ENCODE data around the gene HS3ST2. TPM values are rescaled to one million over a fixed set of nuclear protein-coding genes. Genes with fewer than 3 reads are reported as not detected.

Gene HS3ST2
- total RNA-seq = not detected

DNA sequence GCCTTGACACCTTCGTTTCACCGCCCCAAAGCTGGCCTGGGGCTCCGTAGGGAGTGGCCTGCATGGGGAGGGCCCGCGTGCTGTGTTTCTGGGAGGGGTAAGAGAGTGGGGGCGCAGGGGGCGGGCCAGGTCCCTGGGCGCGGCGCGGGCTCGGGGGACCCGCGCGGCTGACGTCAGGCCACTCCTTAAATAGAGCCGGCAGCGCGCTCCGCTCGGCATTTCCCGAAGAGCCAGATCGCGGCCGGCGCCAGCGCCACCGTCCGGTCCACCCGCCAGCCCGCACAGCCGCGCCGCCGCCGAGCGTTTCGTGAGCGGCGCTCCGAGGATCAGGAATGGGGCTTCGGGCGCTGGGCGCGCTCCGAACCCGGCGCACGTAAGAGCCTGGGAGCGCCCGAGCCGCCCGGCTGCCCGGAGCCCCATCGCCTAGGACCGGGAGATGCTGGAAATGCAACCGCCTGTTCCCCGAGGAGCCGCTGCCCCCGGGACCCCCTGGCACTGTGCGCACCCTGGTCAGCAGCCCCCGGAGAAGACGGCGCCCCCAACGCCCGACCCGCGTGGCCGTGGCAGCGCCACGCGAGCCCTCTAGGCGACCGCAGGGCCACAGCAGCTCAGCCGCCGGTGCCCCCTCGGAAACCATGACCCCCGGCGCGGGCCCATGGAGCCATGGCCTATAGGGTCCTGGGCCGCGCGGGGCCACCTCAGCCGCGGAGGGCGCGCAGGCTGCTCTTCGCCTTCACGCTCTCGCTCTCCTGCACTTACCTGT lies at the start of gene HS3ST2:
HS3ST2 (plus strand) TSS at position 215 of the 763 bp plus-strand sequence; CDS start at position 664, 449 bp downstream.
- Mint-ChIP-seq H3K27ac (no peak within 1 kb of the TSS), H3K4me1 (peaks cover 2% of the 10 kb centered on the region), H3K4me3 (no peak within 1 kb of the TSS), H3K36me3 (no peaks in the 10 kb centered on the region), H3K27me3 (peaks cover 55% of the 10 kb centered on the region), H3K9me3 (ENCODE audit: low read depth) (no peaks in the 10 kb centered on the region)
- CTCF ChIA-PET = no interaction called here
- no peak for DNase-seq
- no peak for ATAC-seq

DNA sequence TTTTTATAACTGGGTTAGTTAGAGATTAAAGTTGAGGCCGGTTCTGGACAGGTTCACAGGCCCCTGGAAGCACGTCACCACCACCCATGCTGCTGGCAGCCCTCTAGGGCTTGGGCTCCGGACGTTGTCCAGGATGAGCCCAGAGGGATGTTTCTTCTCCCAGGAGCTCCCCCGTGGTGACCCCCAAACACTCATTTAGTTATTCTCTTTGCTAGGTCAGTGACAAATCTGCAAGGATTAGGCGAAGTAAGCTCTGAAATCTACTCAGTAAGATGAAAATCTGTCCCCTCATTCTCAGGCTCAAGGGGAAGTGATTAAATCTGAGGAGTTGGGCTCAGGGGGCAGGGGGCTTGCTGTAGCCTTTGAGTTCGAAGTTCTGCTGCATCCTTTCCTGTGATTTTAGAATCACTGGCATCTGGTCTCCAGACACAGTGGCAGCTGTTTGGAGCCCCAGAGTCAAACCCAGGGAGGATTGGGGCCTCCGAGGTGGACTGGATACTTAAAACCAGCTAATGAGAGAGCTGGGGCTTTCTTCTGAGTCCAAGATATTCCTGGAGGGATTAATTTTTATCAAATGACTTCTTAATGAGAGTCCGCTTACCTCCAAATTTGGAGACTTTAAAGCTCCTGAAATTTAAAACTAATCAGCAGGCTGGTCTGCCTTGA lies 49.2 kb upstream of the HS3ST2 start:
- CTCF ChIA-PET = no interaction called here
- no peak for DNase-seq
- Mint-ChIP-seq H3K36me3 (no peaks in the 10 kb centered on the region), H3K4me1 (no peaks in the 10 kb centered on the region), H3K4me3 (no peak overlapping the region), H3K27me3 (peaks cover 9% of the 10 kb centered on the region), H3K9me3 (ENCODE audit: low read depth) (no peaks in the 10 kb centered on the region), H3K27ac (no peak overlapping the region)
- no peak for ATAC-seq

DNA sequence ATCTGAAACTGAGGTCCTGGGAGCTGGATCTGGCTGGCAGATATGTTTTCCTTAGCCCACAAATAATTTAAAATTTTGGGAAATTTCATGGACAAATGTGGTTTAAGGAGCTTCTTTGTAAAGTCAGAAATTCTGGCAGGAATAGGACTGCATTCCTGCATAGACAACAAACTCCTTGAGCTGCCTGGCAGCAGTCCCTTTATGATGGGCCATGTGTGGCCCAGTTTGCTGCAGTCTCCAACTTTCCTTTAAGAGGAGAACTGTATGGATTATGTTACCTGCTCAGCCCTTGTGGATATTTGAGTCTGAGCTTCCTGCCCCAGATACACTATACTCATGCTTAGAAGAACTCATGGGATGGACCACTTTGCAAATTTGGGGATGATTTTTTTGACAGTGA lies 48.5 kb upstream of the HS3ST2 start:
- no peaks in the 10 kb centered on the region for H3K36me3 Mint-ChIP-seq
- no peaks in the 10 kb centered on the region for H3K9me3 Mint-ChIP-seq (ENCODE audit: low read depth)
- H3K4me3 Mint-ChIP-seq = no peak overlapping the region
- no peak overlapping the region for H3K27ac Mint-ChIP-seq
- CTCF ChIA-PET = no interaction called here
- DNase-seq (no peak), ATAC-seq (no peak)
- no peaks in the 10 kb centered on the region for H3K4me1 Mint-ChIP-seq
- H3K27me3 Mint-ChIP-seq = peaks cover 9% of the 10 kb centered on the region

DNA sequence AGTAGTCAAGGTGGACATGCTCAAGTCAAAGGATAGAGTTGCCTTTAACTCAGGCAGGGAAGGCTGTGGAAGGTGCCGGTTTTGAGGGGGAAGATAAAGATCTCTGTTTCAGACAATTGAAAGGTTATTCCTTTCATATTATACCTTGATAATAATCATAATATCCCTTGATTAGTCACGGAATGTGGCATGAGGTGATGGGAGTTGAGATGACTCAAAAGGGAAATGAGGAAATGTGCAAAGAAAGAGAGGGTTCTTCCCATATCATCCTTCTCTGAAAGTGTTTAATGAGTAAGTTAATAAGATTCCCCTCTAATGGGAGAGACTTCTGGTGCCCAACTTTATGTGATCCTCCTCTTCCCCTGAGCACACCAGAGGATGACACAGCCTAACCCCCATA lies 43.1 kb upstream of the HS3ST2 start:
- DNase-seq (no peak), ATAC-seq (no peak)
- Mint-ChIP-seq H3K27ac (no peak overlapping the region), H3K27me3 (peaks cover 18% of the 10 kb centered on the region), H3K9me3 (ENCODE audit: low read depth) (no peaks in the 10 kb centered on the region), H3K4me1 (no peaks in the 10 kb centered on the region), H3K4me3 (no peak overlapping the region), H3K36me3 (no peaks in the 10 kb centered on the region)
- CTCF ChIA-PET = no interaction called here

DNA sequence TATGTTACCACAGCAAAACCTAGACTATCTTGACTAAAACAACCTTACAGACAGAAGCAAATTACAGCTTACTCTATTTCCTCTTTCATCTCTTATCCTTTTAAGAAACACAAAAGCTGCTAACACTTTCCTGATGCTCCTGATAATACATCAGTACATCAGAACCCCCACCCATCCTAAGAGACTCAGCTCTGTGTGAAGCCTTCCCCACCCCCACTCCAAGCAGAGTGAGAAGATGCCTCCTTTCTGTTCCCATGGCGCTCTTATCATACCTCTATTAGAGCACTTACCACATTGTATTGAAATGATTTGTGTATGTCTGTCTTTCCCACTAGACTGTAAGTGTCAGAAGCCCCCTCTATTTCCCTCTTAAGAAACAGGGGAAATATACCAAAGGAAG lies 42.4 kb upstream of the HS3ST2 start:
- CTCF ChIA-PET = no interaction called here
- Mint-ChIP-seq H3K4me1 (no peaks in the 10 kb centered on the region), H3K36me3 (no peaks in the 10 kb centered on the region), H3K27ac (no peak overlapping the region), H3K9me3 (ENCODE audit: low read depth) (no peaks in the 10 kb centered on the region), H3K27me3 (peaks cover 18% of the 10 kb centered on the region), H3K4me3 (no peak overlapping the region)
- ATAC-seq (no peak), DNase-seq (no peak)

DNA sequence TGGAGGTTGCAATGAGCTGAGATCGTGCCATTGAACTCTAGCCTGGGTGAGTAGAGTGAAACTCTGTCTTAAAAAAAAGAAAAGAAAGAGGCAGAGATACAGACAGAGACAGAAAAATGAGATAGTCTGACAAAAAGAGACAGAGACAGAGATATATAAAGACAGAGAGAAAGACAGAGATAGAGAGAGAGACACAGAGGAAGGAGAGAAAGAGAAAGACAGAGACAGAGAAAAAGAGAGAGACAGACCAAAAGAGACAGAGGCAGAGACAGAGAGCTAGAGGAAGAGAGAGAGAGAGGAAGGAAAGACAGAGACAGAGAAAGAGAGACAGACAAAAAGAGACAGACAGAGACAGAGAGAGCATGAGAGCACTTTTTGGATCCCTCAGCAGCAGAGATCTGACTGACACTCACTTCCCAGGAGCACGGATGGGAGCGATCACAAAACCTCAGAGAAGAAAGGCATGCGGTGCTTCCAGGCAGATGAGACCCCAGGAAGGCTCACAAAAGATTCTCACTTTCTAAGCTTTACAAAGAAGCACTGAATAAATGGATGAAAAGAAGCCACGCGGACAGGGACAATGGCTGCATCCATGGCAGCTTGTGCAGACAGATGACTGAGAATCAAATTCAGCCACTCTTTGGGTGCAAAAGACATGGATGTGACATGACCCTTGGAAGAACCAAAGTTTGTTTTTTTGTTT lies 38.6 kb upstream of the HS3ST2 start:
- no peak overlapping the region for H3K27ac Mint-ChIP-seq
- H3K36me3 Mint-ChIP-seq = no peaks in the 10 kb centered on the region
- ATAC-seq (no peak), DNase-seq (no peak)
- no peaks in the 10 kb centered on the region for H3K4me1 Mint-ChIP-seq
- no peaks in the 10 kb centered on the region for H3K9me3 Mint-ChIP-seq (ENCODE audit: low read depth)
- H3K4me3 Mint-ChIP-seq = no peak overlapping the region
- CTCF ChIA-PET = no interaction called here
- peaks cover 16% of the 10 kb centered on the region for H3K27me3 Mint-ChIP-seq

DNA sequence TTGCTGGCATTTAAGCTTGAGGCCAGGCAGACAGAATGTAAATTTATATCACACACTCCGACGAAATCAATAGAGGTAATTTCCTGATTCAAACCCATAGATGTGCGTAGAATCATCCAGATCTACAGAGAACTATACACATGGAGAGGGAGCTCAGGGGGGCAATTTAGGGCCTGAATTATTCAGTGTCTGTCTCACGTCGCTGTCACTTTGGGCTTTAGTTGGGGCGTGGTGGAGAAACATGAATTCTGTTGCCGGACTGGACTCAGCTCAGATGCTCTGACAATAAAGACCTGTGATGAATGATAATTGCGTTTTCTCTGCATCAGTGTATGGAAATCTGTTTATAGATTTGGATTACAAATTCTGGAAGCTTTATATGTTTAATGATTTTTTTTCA lies 32.5 kb upstream of the HS3ST2 start:
- Mint-ChIP-seq H3K27me3 (peaks cover 33% of the 10 kb centered on the region), H3K36me3 (no peaks in the 10 kb centered on the region), H3K27ac (no peak overlapping the region), H3K9me3 (ENCODE audit: low read depth) (no peaks in the 10 kb centered on the region), H3K4me1 (peaks cover 3% of the 10 kb centered on the region), H3K4me3 (no peak overlapping the region)
- DNase-seq (no peak), ATAC-seq (no peak)
- CTCF ChIA-PET = no interaction called here

DNA sequence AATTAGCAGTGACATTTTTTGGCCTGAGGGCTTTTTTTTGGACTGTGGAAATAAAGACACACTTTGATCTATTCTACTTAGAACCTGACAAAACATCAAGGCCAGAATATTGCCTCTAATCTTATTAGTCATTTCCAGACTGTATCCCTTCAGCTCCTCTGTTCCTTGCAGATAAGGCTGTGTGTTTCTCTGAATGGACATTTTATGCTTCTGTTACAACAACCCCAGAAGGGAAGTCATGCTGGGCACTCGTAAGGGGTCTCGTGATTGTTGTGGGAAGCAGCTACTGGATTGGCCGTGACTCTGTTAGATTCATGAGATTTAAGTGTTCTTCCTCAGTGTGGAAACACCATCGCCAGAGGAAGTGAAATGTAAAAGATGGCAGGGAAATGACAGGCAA lies 31.6 kb upstream of the HS3ST2 start:
- H3K27me3 Mint-ChIP-seq = peaks cover 38% of the 10 kb centered on the region
- no peak overlapping the region for H3K27ac Mint-ChIP-seq
- DNase-seq = no peak
- CTCF ChIA-PET = no interaction called here
- H3K4me3 Mint-ChIP-seq = no peak overlapping the region
- H3K9me3 Mint-ChIP-seq (ENCODE audit: low read depth) = no peaks in the 10 kb centered on the region
- H3K36me3 Mint-ChIP-seq = no peaks in the 10 kb centered on the region
- no peak for ATAC-seq
- peaks cover 3% of the 10 kb centered on the region for H3K4me1 Mint-ChIP-seq

DNA sequence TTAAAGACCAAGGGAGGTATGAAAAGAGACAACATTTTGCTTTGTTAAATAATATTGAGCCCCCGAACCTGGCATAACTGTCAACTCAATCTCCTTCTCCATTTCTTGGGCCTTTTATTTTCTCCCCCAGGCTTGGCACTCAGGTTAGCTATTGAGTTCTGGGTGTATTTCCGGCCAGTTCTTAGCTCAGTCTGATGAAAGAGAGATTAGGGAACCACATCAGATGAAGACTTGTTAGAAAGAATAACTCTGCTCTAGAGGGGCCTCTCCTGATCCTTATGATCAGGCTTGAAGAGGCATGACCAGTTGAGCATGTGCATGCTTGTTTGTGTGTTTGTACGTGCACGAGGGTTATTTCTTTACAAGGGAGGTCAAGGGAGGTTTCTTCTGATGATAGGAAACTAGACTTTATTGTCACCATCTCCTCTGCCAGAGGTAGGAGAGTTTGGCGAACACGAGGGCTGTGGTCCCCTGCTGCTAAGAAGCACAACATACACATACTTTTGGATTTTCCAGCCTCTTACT lies 29.2 kb upstream of the HS3ST2 start:
- H3K27me3 Mint-ChIP-seq = peaks cover 43% of the 10 kb centered on the region
- H3K4me3 Mint-ChIP-seq = no peak overlapping the region
- CTCF ChIA-PET = no interaction called here
- DNase-seq (no peak), ATAC-seq (no peak)
- no peak overlapping the region for H3K27ac Mint-ChIP-seq
- peaks cover 11% of the 10 kb centered on the region for H3K4me1 Mint-ChIP-seq
- H3K9me3 Mint-ChIP-seq (ENCODE audit: low read depth) = no peaks in the 10 kb centered on the region
- H3K36me3 Mint-ChIP-seq = no peaks in the 10 kb centered on the region

DNA sequence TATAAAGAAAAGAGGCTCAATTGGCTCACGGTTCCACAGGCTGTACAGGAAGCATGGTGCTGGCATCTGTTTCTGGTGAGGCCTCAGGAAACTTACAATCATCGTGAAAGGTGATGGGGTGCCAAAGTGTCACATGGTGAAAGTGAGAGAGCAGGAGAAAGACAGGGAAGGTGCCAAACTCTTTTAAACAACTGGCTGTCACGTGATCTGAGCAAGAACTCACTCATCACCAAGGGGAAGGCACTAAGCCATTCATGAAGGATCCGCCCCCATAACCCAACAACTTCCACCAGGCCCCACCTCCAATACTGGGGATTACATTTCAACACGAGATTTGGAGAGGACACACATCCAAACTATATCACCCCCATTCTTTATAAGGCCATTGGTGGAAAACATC lies 28.4 kb upstream of the HS3ST2 start:
- H3K36me3 Mint-ChIP-seq = no peaks in the 10 kb centered on the region
- no peaks in the 10 kb centered on the region for H3K9me3 Mint-ChIP-seq (ENCODE audit: low read depth)
- H3K4me1 Mint-ChIP-seq = peaks cover 11% of the 10 kb centered on the region
- H3K27me3 Mint-ChIP-seq = peaks cover 43% of the 10 kb centered on the region
- no peak overlapping the region for H3K4me3 Mint-ChIP-seq
- ATAC-seq = no peak
- H3K27ac Mint-ChIP-seq = no peak overlapping the region
- no peak for DNase-seq
- CTCF ChIA-PET = no interaction called here

DNA sequence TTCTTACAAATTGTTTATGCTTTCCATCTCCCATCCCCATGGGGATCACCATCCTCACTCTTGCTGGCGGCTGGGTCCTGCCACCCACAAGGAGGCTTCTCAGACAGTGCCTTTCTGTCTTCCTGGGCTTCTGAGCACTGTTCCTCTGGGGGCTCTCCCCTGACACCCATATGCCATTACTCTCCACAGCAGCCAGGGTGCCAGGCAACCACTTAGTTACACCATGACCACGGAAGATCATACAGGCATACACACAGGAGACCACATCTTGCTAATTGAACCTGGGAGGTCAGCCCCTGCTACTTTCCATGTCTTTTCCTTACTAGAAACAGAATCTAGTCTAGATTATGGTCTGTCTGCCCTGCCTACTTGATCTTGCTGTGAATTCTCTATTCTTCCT lies 27.7 kb upstream of the HS3ST2 start:
- no peak overlapping the region for H3K27ac Mint-ChIP-seq
- DNase-seq = no peak
- H3K4me1 Mint-ChIP-seq = peaks cover 11% of the 10 kb centered on the region
- peaks cover 41% of the 10 kb centered on the region for H3K27me3 Mint-ChIP-seq
- CTCF ChIA-PET = no interaction called here
- no peak for ATAC-seq
- no peaks in the 10 kb centered on the region for H3K9me3 Mint-ChIP-seq (ENCODE audit: low read depth)
- no peaks in the 10 kb centered on the region for H3K36me3 Mint-ChIP-seq
- H3K4me3 Mint-ChIP-seq = no peak overlapping the region

DNA sequence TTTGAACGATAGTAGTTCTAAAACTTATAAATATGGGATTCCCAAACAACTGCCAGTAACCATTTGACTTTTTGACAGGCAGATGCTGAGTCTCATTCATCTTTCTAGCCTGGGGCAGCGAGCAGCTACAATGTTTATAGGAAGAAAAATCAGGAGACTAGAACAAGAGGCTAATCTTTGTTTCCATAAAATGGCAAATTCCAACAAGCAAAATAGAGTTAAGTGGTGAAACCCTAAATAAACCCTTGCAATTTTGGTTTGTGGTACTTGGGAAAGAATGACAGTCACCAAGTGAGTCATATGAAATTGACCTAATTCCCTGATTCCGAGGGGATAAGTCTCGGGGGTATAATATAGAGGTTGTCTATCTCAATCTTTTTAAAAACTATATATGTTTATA lies 27.3 kb upstream of the HS3ST2 start:
- no peak for DNase-seq
- Mint-ChIP-seq H3K4me1 (peaks cover 11% of the 10 kb centered on the region), H3K27me3 (peaks cover 39% of the 10 kb centered on the region), H3K27ac (no peak overlapping the region), H3K4me3 (no peak overlapping the region), H3K36me3 (no peaks in the 10 kb centered on the region), H3K9me3 (ENCODE audit: low read depth) (no peaks in the 10 kb centered on the region)
- no peak for ATAC-seq
- CTCF ChIA-PET = no interaction called here

DNA sequence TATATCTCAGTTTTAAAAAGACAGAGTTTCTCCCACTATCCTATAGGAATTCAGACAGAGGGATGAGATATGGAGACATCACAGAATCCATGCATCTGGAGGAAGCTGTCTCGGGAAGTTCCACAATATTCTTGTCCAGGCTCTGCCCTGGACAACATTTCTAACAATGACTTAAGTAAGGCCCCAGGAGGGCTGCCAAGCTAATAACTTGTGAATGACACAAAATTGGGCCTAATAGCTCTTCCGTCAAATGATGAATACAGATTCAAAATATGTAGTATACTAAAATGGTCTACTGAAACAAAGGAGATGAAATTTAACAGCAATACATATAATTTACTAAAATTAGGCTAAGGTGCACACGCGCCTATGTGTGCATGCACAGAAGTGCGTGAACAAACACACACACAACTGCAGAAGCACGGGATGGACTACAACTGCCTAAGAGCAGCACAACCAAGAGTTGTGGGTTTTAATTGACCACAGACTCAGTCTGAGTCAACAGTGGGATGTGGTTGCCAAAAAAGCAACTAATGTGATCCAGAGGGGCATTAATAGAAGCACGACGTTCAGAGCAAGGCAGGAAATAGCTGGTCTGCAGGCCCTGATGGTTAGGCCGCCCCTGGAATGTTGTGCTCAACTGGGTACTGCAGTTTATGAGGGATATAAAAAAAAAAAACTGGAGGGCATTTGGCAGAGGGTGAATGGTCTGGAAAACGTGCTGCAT lies 26.3 kb upstream of the HS3ST2 start:
- peak; percentile 55 for ATAC-seq
- Mint-ChIP-seq H3K27ac (no peak overlapping the region), H3K27me3 (peaks cover 32% of the 10 kb centered on the region), H3K9me3 (ENCODE audit: low read depth) (no peaks in the 10 kb centered on the region), H3K36me3 (no peaks in the 10 kb centered on the region), H3K4me1 (peaks cover 11% of the 10 kb centered on the region), H3K4me3 (no peak overlapping the region)
- CTCF ChIA-PET = no interaction called here
- DNase-seq = peak; percentile 61
